ENCODE data around the gene PTGER2.

Gene PTGER2

GRCh38 chr14:52336241-52336640 lies 22.1 kb downstream of the PTGER2 start:
- in situ Hi-C loops (cut with HindIII; ENCODE audit: low sequenced_read_pairs) = no loop called here

- in situ Hi-C loops (cut with HindIII; ENCODE audit: low sequenced_read_pairs) = no loop called here
These were observed 24.1 kb downstream of the PTGER2 start for GRCh38 chr14:52338051-52338681.

- in situ Hi-C loops (cut with HindIII; ENCODE audit: low sequenced_read_pairs) = no loop called here
These were observed 25.1 kb downstream of the PTGER2 start for GRCh38 chr14:52339262-52339661.

- in situ Hi-C loops (cut with HindIII; ENCODE audit: low sequenced_read_pairs) = no loop called here
These were observed 28.9 kb downstream of the PTGER2 start for GRCh38 chr14:52342849-52343596.

GRCh38 chr14:52346778-52347177 lies 32.7 kb downstream of the PTGER2 start:
- in situ Hi-C loops (cut with HindIII; ENCODE audit: low sequenced_read_pairs) = no loop called here

GRCh38 chr14:52348279-52348678 lies 34.2 kb downstream of the PTGER2 start:
- in situ Hi-C loops (cut with HindIII; ENCODE audit: low sequenced_read_pairs) = no loop called here

GRCh38 chr14:52348776-52349175 lies 34.7 kb downstream of the PTGER2 start:
- in situ Hi-C loops (cut with HindIII; ENCODE audit: low sequenced_read_pairs) = no loop called here

GRCh38 chr14:52349731-52350130 lies 35.6 kb downstream of the PTGER2 start:
- in situ Hi-C loops (cut with HindIII; ENCODE audit: low sequenced_read_pairs) = no loop called here

- in situ Hi-C loops (cut with HindIII; ENCODE audit: low sequenced_read_pairs) = no loop called here
These were observed 36.3 kb downstream of the PTGER2 start for GRCh38 chr14:52350445-52350844.

- in situ Hi-C loops (cut with HindIII; ENCODE audit: low sequenced_read_pairs) = no loop called here
These were observed 37.3 kb downstream of the PTGER2 start for GRCh38 chr14:52351233-52352060.

GRCh38 chr14:52352061-52352491 lies 38.0 kb downstream of the PTGER2 start:
- in situ Hi-C loops (cut with HindIII; ENCODE audit: low sequenced_read_pairs) = no loop called here

GRCh38 chr14:52352569-52352968 lies 38.5 kb downstream of the PTGER2 start:
- in situ Hi-C loops (cut with HindIII; ENCODE audit: low sequenced_read_pairs) = no loop called here

GRCh38 chr14:52354242-52354641 lies 40.1 kb downstream of the PTGER2 start:
- in situ Hi-C loops (cut with HindIII; ENCODE audit: low sequenced_read_pairs) = no loop called here

GRCh38 chr14:52355016-52355431 lies 40.9 kb downstream of the PTGER2 start:
- in situ Hi-C loops (cut with HindIII; ENCODE audit: low sequenced_read_pairs) = no loop called here

GRCh38 chr14:52355526-52355925 lies 41.4 kb downstream of the PTGER2 start:
- in situ Hi-C loops (cut with HindIII; ENCODE audit: low sequenced_read_pairs) = no loop called here

GRCh38 chr14:52356025-52356424 lies 41.9 kb downstream of the PTGER2 start:
- in situ Hi-C loops (cut with HindIII; ENCODE audit: low sequenced_read_pairs) = no loop called here

- in situ Hi-C loops (cut with HindIII; ENCODE audit: low sequenced_read_pairs) = no loop called here
These were observed 46.7 kb downstream of the PTGER2 start for GRCh38 chr14:52360831-52361230.

GRCh38 chr14:52363041-52363704 lies 49.1 kb downstream of the PTGER2 start:
- in situ Hi-C loops (cut with HindIII; ENCODE audit: low sequenced_read_pairs) = no loop called here

GRCh38 chr14:52363961-52364360 lies 49.8 kb downstream of the PTGER2 start:
- in situ Hi-C loops (cut with HindIII; ENCODE audit: low sequenced_read_pairs) = no loop called here

- in situ Hi-C loops (cut with HindIII; ENCODE audit: low sequenced_read_pairs) = no loop called here
These were observed 51.0 kb downstream of the PTGER2 start for GRCh38 chr14:52365071-52365470.

- in situ Hi-C loops (cut with HindIII; ENCODE audit: low sequenced_read_pairs) = no loop called here
These were observed 52.7 kb downstream of the PTGER2 start for GRCh38 chr14:52366796-52367315.
